HepG2 (cell line): ENCODE results near the gene AP2B1. TPM values are rescaled to one million over a fixed set of nuclear protein-coding genes. Genes with fewer than 3 reads are reported as not detected.

Source experiments
- ATAC-seq: fragments of 200-7000 bp; cut with Tn5 transposase; 3 replicates; pipeline ENCODE4 v1.9.1; 2020; ENCODE audit warnings: mild to moderate bottlenecking, moderate library complexity
- BruUV-seq: library from RNA; stranded (reverse); fragments of 400-500 nt; replicated peaks from 2 replicates; lab custom pipeline; 2021; lab: Mats Ljungman, UMichigan
- CTCF ChIA-PET: fragments of 300-600 bp; formaldehyde crosslinking; extraction: SDS; loops from one replicate; lab custom pipeline; 2021; ENCODE audit warnings: low total read pairs, inconsistent platforms, low intra/inter-chr PET ratio; lab: Yijun Ruan, JAX
- POLR2A ChIA-PET: fragments of 350-600 bp; sonication (Branson Sonifier 250); formaldehyde crosslinking; loops from one replicate; lab custom pipeline; 2020; ENCODE audit warnings: antibody characterized with exemption, inconsistent platforms; lab: Yijun Ruan, JAX
- DNase-seq: peaks from one replicate; pipeline ENCODE4 v3.0.0-alpha.2; 2015; ENCODE audit warnings: low spot score
- FAIRE-seq: peaks from 3 replicates; lab custom pipeline; 2011; peaks lifted over from hg19 to GRCh38; lab: Jason Lieb, UNC
- H2AFZ ChIP-seq: one replicate; pipeline ENCODE4 v1.6.1; 2011; ENCODE audit warnings: low read length, inconsistent platforms
- H3K27ac ChIP-seq: fragments of 300-600 bp; 3 replicates; pipeline ENCODE4 v1.8.0; 2011; ENCODE audit warnings: mixed run types, mild to moderate bottlenecking, mixed read lengths, low read length, inconsistent platforms; ENCODE audit not compliant: insufficient read depth; ENCODE audit errors: extremely low read length
- H3K27me3 ChIP-seq, 2 experiments: fragments of 200-600 bp in 1 of 2; 2 replicates in 1 of 2; 3 replicates in 1 of 2; pipeline versions ENCODE4 v1.6.0 to v1.8.0; 2011; ENCODE audit warnings: low read length in 2 of 2, mild to moderate bottlenecking in 2 of 2, moderate library complexity in 2 of 2, inconsistent platforms in 1 of 2; ENCODE audit not compliant: insufficient read depth in 2 of 2, control insufficient read depth in 1 of 2
- H3K36me3 ChIP-seq, 2 experiments: fragments of 200-600 bp in 1 of 2; replicated peaks in 1 of 2; 2 replicates in 1 of 2; 3 replicates in 1 of 2; pipeline versions ENCODE4 v1.5.1 to v1.8.0; 2011; ENCODE audit warnings: low read length in 2 of 2, inconsistent platforms in 1 of 2; ENCODE audit not compliant: insufficient read depth in 2 of 2, control insufficient read depth in 1 of 2
- H3K4me1 ChIP-seq: 2 replicates; pipeline ENCODE4 v1.5.1; 2012; ENCODE audit warnings: low read length, inconsistent platforms; ENCODE audit not compliant: insufficient read depth
- H3K4me2 ChIP-seq: 2 replicates; pipeline ENCODE4 v1.6.0; 2011; ENCODE audit warnings: low read depth, low read length, inconsistent platforms
- H3K4me3 ChIP-seq, 3 experiments: fragments of 200-600 bp in 1 of 3; sonication (generic), shearing (Covaris generic) in 1 of 3; replicated peaks in 1 of 3; 2 replicates each; pipeline ENCODE4 v1.5.1; 2011 to 2016; ENCODE audit warnings: low read length in 3 of 3, inconsistent platforms in 2 of 3, low read depth in 2 of 3, mild to moderate bottlenecking in 2 of 3, control low read depth in 1 of 3, mixed read lengths in 1 of 3; ENCODE audit not compliant: insufficient read depth in 1 of 3
- H3K79me2 ChIP-seq: one replicate; pipeline ENCODE4 v1.6.1; 2011; ENCODE audit warnings: low read length, inconsistent platforms; ENCODE audit not compliant: insufficient read depth
- H3K9ac ChIP-seq: 2 replicates; pipeline ENCODE4 v1.6.0; 2011; ENCODE audit warnings: mild to moderate bottlenecking, low read depth, low read length, inconsistent platforms; ENCODE audit not compliant: insufficient read depth
- H3K9me3 ChIP-seq: 2 replicates; pipeline ENCODE4 v1.5.1; 2012; ENCODE audit warnings: mild to moderate bottlenecking, low read length
- H4K20me1 ChIP-seq: 2 replicates; pipeline ENCODE4 v1.6.0; 2011; ENCODE audit warnings: inconsistent platforms, mild to moderate bottlenecking, low read length, moderate library complexity; ENCODE audit not compliant: insufficient read depth
- MEIS2 ChIP-seq: sonication (generic); formaldehyde crosslinking; IDR thresholded peaks from 2 replicates; pipeline ENCODE4 v1.9.0; 2021; ENCODE audit warnings: mild to moderate bottlenecking, missing genetic modification reagents
- NRL ChIP-seq: sonication (generic); formaldehyde crosslinking; IDR thresholded peaks from 2 replicates; pipeline ENCODE4 v1.5.0; 2020; ENCODE audit warnings: missing genetic modification reagents, mild to moderate bottlenecking, moderate library complexity, borderline replicate concordance
- ZBTB20 ChIP-seq: sonication (generic); formaldehyde crosslinking; IDR thresholded peaks from 2 replicates; pipeline ENCODE4 v1.8.1; 2023; ENCODE audit warnings: missing genetic modification reagents, low read depth, mild to moderate bottlenecking, borderline replicate concordance
- ZFYVE20 ChIP-seq: sonication (generic); formaldehyde crosslinking; IDR thresholded peaks from 2 replicates; pipeline ENCODE4 v1.8.0; 2023; ENCODE audit warnings: low read depth, mild to moderate bottlenecking, moderate library complexity, missing genetic modification reagents, borderline replicate concordance
- WGBS: methylation state at CpG from one replicate; pipeline ENCODE4 v1.1.6; 2017; ENCODE audit warnings: low lambda C conversion rate; 5-methylcytosine and 5-hydroxymethylcytosine counted together
- in situ Hi-C: cut with HindIII; loops from 2 replicates; pipeline ENCODE4 v1.10.0; 2017; ENCODE audit warnings: low pct_unique_long_range_greater_than_20kb; ENCODE audit not compliant: extremely low pct_ligation_motif_present
- intact Hi-C: fragments of 100-400 bp; cut with micrococcal nuclease; formaldehyde crosslinking; loops from one replicate; pipeline ENCODE4 v1.10.0; 2022; ENCODE audit not compliant: unreplicated experiment
- polyA plus RNA-seq, 8 experiments: library from polyadenylated mRNA; depleted of rRNA in 3 of 8; stranded (reverse) in 7 of 8; unstranded in 1 of 8; fragments of >200 nt; fragmentation: Illumina TruSeq in 4 of 8; extraction: Trizol in 4 of 8; gene quantifications; 2 replicates each; pipeline versions ENCODE4 v1.2.1 to v1.2.3, GENCODE V29; 2011 to 2016; ENCODE audit warnings: low read depth in 4 of 8, missing spikeins in 1 of 8, mixed read lengths in 1 of 8; ENCODE audit not compliant: insufficient read depth in 1 of 8
- total RNA-seq, 5 experiments: library from RNA; depleted of rRNA; stranded (reverse); fragments of >200 nt; fragmentation: Illumina TruSeq; extraction: Trizol; gene quantifications; 2 replicates each; pipeline ENCODE4 v1.2.3, GENCODE V29; 2016; ENCODE audit warnings: low read depth in 1 of 5
- TF ChIP-seq, protein P1 (sequence below): fragments of 450-650 bp; IDR thresholded peaks from 2 replicates; pipeline ENCODE4 v1.6.1; 2017
- TF ChIP-seq, protein P2 (sequence below): sonication (generic); formaldehyde crosslinking; IDR thresholded peaks from 2 replicates; pipeline ENCODE4 v1.9.0; 2022; ENCODE audit warnings: missing genetic modification reagents, mild to moderate bottlenecking, borderline replicate concordance
- TF ChIP-seq, protein P3 (sequence below): sonication (generic); formaldehyde crosslinking; IDR thresholded peaks from 2 replicates; pipeline ENCODE4 v1.8.0; 2022; ENCODE audit warnings: missing genetic modification reagents, mild to moderate bottlenecking, moderate library complexity, borderline replicate concordance

The AP2B1 gene
- total and polyA plus RNA-seq, 2 of the 13 experiments (the other 11 are each of a cell fraction or from before 2014, with no cell fraction given), result 23.8 to 71.3 TPM

DNA sequence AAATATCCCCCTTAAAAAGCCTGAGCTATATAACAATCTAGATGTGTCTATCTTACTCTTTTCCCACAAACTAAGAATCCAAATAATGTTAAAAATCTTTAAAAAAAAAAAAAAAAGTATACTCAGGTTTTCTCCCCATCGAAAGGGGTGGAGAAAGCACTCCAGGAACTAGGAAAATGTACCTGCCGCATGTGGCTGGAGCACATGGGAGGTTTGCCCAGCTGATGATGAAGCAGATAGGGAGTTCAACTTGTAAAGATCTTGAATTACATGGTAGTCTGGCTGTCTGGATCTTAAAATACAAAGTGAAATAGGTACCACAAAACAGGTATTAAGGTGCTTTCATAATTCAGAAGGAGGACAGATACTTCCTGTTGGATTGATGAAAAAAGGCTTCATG lies 17.7 kb upstream of the AP2B1 start:
- H3K79me2 ChIP-seq, result peaks cover 25% of the 10 kb centered on the region
- H3K4me1 ChIP-seq, result peaks cover 20% of the 10 kb centered on the region
- BruUV-seq, result no TSS peak
- H3K27me3 ChIP-seq, result no peaks in the 10 kb centered on the region; a peak in 1 of 5 replicates
- H4K20me1 ChIP-seq, result no peaks in the 10 kb centered on the region
- peak overlapping the region; percentile 91 for H3K4me2 ChIP-seq
- TF ChIP-seq ZBTB20 (CRISPR knock-in tag) (no peak), MEIS2 (CRISPR knock-in tag) (no peak), NRL (CRISPR knock-in tag) (no peak), ZFYVE20 (no peak)
- TF ChIP-seq, protein P1, sequence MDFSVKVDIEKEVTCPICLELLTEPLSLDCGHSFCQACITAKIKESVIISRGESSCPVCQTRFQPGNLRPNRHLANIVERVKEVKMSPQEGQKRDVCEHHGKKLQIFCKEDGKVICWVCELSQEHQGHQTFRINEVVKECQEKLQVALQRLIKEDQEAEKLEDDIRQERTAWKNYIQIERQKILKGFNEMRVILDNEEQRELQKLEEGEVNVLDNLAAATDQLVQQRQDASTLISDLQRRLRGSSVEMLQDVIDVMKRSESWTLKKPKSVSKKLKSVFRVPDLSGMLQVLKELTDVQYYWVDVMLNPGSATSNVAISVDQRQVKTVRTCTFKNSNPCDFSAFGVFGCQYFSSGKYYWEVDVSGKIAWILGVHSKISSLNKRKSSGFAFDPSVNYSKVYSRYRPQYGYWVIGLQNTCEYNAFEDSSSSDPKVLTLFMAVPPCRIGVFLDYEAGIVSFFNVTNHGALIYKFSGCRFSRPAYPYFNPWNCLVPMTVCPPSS, result no peak
- TF ChIP-seq, protein P2, sequence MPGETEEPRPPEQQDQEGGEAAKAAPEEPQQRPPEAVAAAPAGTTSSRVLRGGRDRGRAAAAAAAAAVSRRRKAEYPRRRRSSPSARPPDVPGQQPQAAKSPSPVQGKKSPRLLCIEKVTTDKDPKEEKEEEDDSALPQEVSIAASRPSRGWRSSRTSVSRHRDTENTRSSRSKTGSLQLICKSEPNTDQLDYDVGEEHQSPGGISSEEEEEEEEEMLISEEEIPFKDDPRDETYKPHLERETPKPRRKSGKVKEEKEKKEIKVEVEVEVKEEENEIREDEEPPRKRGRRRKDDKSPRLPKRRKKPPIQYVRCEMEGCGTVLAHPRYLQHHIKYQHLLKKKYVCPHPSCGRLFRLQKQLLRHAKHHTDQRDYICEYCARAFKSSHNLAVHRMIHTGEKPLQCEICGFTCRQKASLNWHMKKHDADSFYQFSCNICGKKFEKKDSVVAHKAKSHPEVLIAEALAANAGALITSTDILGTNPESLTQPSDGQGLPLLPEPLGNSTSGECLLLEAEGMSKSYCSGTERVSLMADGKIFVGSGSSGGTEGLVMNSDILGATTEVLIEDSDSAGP (CRISPR knock-in tag), result no peak
- TF ChIP-seq, protein P3, sequence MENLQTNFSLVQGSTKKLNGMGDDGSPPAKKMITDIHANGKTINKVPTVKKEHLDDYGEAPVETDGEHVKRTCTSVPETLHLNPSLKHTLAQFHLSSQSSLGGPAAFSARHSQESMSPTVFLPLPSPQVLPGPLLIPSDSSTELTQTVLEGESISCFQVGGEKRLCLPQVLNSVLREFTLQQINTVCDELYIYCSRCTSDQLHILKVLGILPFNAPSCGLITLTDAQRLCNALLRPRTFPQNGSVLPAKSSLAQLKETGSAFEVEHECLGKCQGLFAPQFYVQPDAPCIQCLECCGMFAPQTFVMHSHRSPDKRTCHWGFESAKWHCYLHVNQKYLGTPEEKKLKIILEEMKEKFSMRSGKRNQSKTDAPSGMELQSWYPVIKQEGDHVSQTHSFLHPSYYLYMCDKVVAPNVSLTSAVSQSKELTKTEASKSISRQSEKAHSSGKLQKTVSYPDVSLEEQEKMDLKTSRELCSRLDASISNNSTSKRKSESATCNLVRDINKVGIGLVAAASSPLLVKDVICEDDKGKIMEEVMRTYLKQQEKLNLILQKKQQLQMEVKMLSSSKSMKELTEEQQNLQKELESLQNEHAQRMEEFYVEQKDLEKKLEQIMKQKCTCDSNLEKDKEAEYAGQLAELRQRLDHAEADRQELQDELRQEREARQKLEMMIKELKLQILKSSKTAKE (CRISPR knock-in tag), result no peak
- H3K9me3 ChIP-seq, result no peaks in the 10 kb centered on the region
- FAIRE-seq, result no peak
- CTCF ChIA-PET, result no interaction called here
- WGBS, result 80% methylated on average over 2 of the region's 2 CpGs
- no peaks in the 10 kb centered on the region; a peak in 1 of 5 replicates for H3K36me3 ChIP-seq
- H3K27ac ChIP-seq, result no peak overlapping the region
- peak overlapping the region; percentile 84; the same call in 1 of the 2 replicates for H3K9ac ChIP-seq
- no peak for ATAC-seq
- no peak overlapping the region for H2AFZ ChIP-seq
- no peak for DNase-seq
- H3K4me3 ChIP-seq, result peak overlapping the region; percentile 86 to 95 (median 92); a peak in 3 of 6 replicates
- in situ Hi-C loops (no loop called here), intact Hi-C loops (no loop called here)
- POLR2A ChIA-PET, result interaction anchor here (4.4 kb wide), 1 partner anchor 9 kb away, joined by 65 read pairs; the partner anchor contains the start of gene PEX12
